GM12878 (cell line): ENCODE results near the gene CD3D. TPM values are rescaled to one million over a fixed set of nuclear protein-coding genes. Genes with fewer than 3 reads are reported as not detected.

Experiments used
- ATAC-seq: fragments of 200-7000 bp; cut with Tn5 transposase; 3 replicates; pipeline ENCODE4 v1.9.1; 2020; ENCODE audit warnings: mild to moderate bottlenecking, moderate library complexity
- BruUV-seq: library from RNA; stranded (reverse); fragments of 400-500 nt; replicated peaks from 2 replicates; lab custom pipeline; 2021; lab: Mats Ljungman, UMichigan
- CTCF ChIA-PET: fragments of 300-600 bp; sonication (Branson Sonifier 250); formaldehyde crosslinking; extraction: SDS; loops from one replicate; lab custom pipeline; 2021; ENCODE audit warnings: inconsistent platforms; lab: Yijun Ruan, JAX
- POLR2A ChIA-PET: fragments of 350-600 bp; formaldehyde crosslinking; extraction: SDS; loops from one replicate; lab custom pipeline; 2021; ENCODE audit warnings: inconsistent platforms; lab: Charles Lee
- RAD21 ChIA-PET: fragments of 300-600 bp; sonication (Branson Sonifier 250); formaldehyde crosslinking; loops from one replicate; lab custom pipeline; 2023; ENCODE audit warnings: antibody characterized with exemption; ENCODE audit not compliant: unreplicated experiment; lab: Charles Lee
- SMC1A ChIA-PET: fragments of 300-600 bp; sonication (Branson Sonifier 250); formaldehyde crosslinking; loops from one replicate; lab custom pipeline; 2023; ENCODE audit not compliant: unreplicated experiment, uncharacterized antibody; lab: Charles Lee
- DNase-seq: peaks from one replicate; pipeline ENCODE4 v3.0.0-alpha.2; 2011; ENCODE audit warnings: low read depth, low spot score
- FAIRE-seq: peaks from 3 replicates; lab custom pipeline; 2011; peaks lifted over from hg19 to GRCh38; lab: Jason Lieb, UNC
- H2AFZ ChIP-seq: 2 replicates; pipeline ENCODE4 v1.6.0; 2011; ENCODE audit warnings: low read depth, low read length, control low read depth; ENCODE audit not compliant: control insufficient read depth
- H3K27ac ChIP-seq: 2 replicates; pipeline ENCODE4 v1.5.1; 2011; ENCODE audit warnings: control low read depth; ENCODE audit not compliant: control insufficient read depth, insufficient read depth
- H3K27me3 ChIP-seq, 2 experiments: replicated peaks in 1 of 2; 2 replicates each; pipeline versions ENCODE4 v1.6.0 to v1.6.1; 2011; ENCODE audit warnings: low read length in 1 of 2; ENCODE audit not compliant: control insufficient read depth in 2 of 2, insufficient read depth in 2 of 2
- H3K36me3 ChIP-seq, 2 experiments: 2 replicates each; pipeline ENCODE4 v1.5.1; 2011; ENCODE audit warnings: low read length in 1 of 2; ENCODE audit not compliant: control insufficient read depth in 2 of 2, insufficient read depth in 2 of 2
- H3K4me1 ChIP-seq: 2 replicates; pipeline ENCODE4 v1.6.1; 2011; ENCODE audit warnings: mild to moderate bottlenecking, low read length, moderate library complexity, mixed read lengths; ENCODE audit not compliant: control insufficient read depth, insufficient read depth
- H3K4me2 ChIP-seq: 2 replicates; pipeline ENCODE4 v1.6.0; 2011; ENCODE audit warnings: control low read depth; ENCODE audit not compliant: control insufficient read depth, insufficient read depth
- H3K4me3 ChIP-seq: fragments of 200-600 bp; sonication (generic); 2 replicates; pipeline ENCODE4 v1.5.1; 2016
- H3K79me2 ChIP-seq: 2 replicates; pipeline ENCODE4 v1.6.0; 2011; ENCODE audit warnings: low read length; ENCODE audit not compliant: control insufficient read depth, insufficient read depth
- H3K9ac ChIP-seq: 2 replicates; pipeline ENCODE4 v1.8.0; 2011; ENCODE audit warnings: low read length, control low read depth, mixed read lengths; ENCODE audit not compliant: control insufficient read depth, insufficient read depth
- H3K9me3 ChIP-seq: replicated peaks from 3 replicates; pipeline ENCODE4 v1.5.1; 2011; ENCODE audit warnings: mild to moderate bottlenecking, low read length; ENCODE audit not compliant: control insufficient read depth, insufficient read depth
- H4K20me1 ChIP-seq: 2 replicates; pipeline ENCODE4 v1.6.0; 2011; ENCODE audit not compliant: control insufficient read depth, insufficient read depth
- EP300 ChIP-seq, 2 experiments: fragments of 150-350 bp in 1 of 2; IDR thresholded peaks; 2 replicates each; pipeline ENCODE4 v1.6.1; 2011 to 2012; ENCODE audit warnings: low read depth in 2 of 2, low read length in 2 of 2, borderline replicate concordance in 1 of 2, improper control_type of control experiment in 1 of 2, inconsistent platforms in 1 of 2; ENCODE audit not compliant: control insufficient read depth in 1 of 2
- MEF2B ChIP-seq: fragments of 450-650 bp; IDR thresholded peaks from 2 replicates; pipeline ENCODE4 v1.6.1; 2018; ENCODE audit warnings: mild to moderate bottlenecking, moderate library complexity; ENCODE audit not compliant: partially characterized antibody, poor library complexity, severe bottlenecking
- WGBS: methylation state at CpG from one replicate; pipeline ENCODE4 v1.1.6; 2016; ENCODE audit warnings: low lambda C conversion rate; ENCODE audit not compliant: insufficient replicate concordance, insufficient coverage; ENCODE audit errors: missing lambda C conversion rate; 5-methylcytosine and 5-hydroxymethylcytosine counted together
- in situ Hi-C: fragments of 300-500 bp; cut with MboI; formaldehyde crosslinking; loops from 9 replicates; pipeline ENCODE4 v1.14.3; 2018; ENCODE audit warnings: mixed read lengths
- intact Hi-C: fragments of 100-400 bp; cut with micrococcal nuclease; formaldehyde crosslinking; loops from one replicate; pipeline ENCODE4 v1.14.2; 2022; ENCODE audit not compliant: unreplicated experiment
- polyA plus RNA-seq, 11 experiments: library from polyadenylated mRNA; depleted of rRNA in 4 of 11; unstranded in 6 of 11; stranded (reverse) in 5 of 11; fragments of >200 nt; fragmentation: Nextera tagmentation in 4 of 11; fragmentation: Illumina TruSeq in 1 of 11; extraction: Ambion mirVana in 4 of 11; extraction: Trizol in 1 of 11; gene quantifications; 1 replicate in 1 of 11; 2 replicates in 10 of 11; pipeline versions ENCODE4 v1.2.1 to v1.2.3, GENCODE V29; 2011 to 2016; ENCODE audit warnings: inconsistent platforms in 2 of 11, missing spikeins in 2 of 11, low read depth in 1 of 11
- total RNA-seq, 4 experiments: library from RNA; depleted of rRNA in 3 of 4; stranded (reverse); fragments of >200 nt in 3 of 4; fragmentation: Illumina TruSeq in 1 of 4; extraction: Trizol in 1 of 4; gene quantifications; 2 replicates each; pipeline versions ENCODE4 v1.2.1 to v1.2.3, GENCODE V29; 2013 to 2021

The CD3D gene
- total and polyA plus RNA-seq, 10 of the 15 experiments (the other 5 are each of a cell fraction or from before 2014, with no cell fraction given): 0.13 to 0.69 (median 0.29) TPM; not detected in 6

GRCh38 chr11:118301600-118302195, 40.8 kb downstream of the CD3D start:
- TF ChIP-seq MEF2B (peak; percentile 15), EP300 (IDR thresholded peaks at IDR 0.05; ENCODE audit: borderline replicate concordance in 1 of 2, control insufficient read depth in 1 of 2, low read depth in 2 of 2, low read length in 2 of 2) (no peak)
- TF ChIP-seq, all 136 proteins: peak for 1
- no TSS peak for BruUV-seq
- POLR2A ChIA-PET: interaction anchor here (0.5 to 1.0 kb wide), 3 partner anchors 12 to 124 kb away, joined by 3 to 4 read pairs (median 4); no protein-coding TSS in a partner anchor
- Histone ChIP-seq H3K27me3 (peaks cover 0 to 2% of the 10 kb centered on the region in 2 experiments; a peak in 1 of 4 replicates), H2AFZ (no peak overlapping the region), H4K20me1 (no peaks in the 10 kb centered on the region), H3K9ac (no peak overlapping the region), H3K79me2 (no peaks in the 10 kb centered on the region), H3K36me3 (no peaks in the 10 kb centered on the region), H3K4me3 (no peak overlapping the region), H3K9me3 (no peaks in the 10 kb centered on the region; the same call in 2 of the 3 replicates), H3K4me2 (no peak overlapping the region), H3K27ac (no peak overlapping the region), H3K4me1 (peaks cover 4% of the 10 kb centered on the region; the same call in 1 of the 2 replicates)
- in situ Hi-C loops: no loop called here
- intact Hi-C loops: no loop called here
- CTCF ChIA-PET: interaction anchor here (0.5 to 2.8 kb wide), 8 partner anchors 10 to 230 kb away, joined by 3 to 14 read pairs (median 3); no protein-coding TSS in a partner anchor
- ATAC-seq (no peak; the same call in 1 of the 3 replicates), DNase-seq (no peak), FAIRE-seq (no peak)
- 4% methylated on average over 8 of the region's 8 CpGs for WGBS
- SMC1A ChIA-PET: interaction anchor here (1.1 kb wide), 2 partner anchors 10 to 103 kb away, joined by 3 to 7 read pairs; no protein-coding TSS in a partner anchor
- RAD21 ChIA-PET: interaction anchor here (1.4 kb wide), 1 partner anchor 52 kb away, joined by 6 read pairs; no protein-coding TSS in a partner anchor
